Thoracic aorta (tissue), 2 donors: ENCODE results near the gene FNDC11. TPM values are rescaled to one million over a fixed set of nuclear protein-coding genes. Genes with fewer than 3 reads are reported as not detected.

Experiments
- ATAC-seq: fragments of 150-250 bp; one replicate; pipeline ENCODE4 v1.8.0; 2017; ENCODE audit warnings: low read depth; ENCODE audit not compliant: insufficient number of reproducible peaks, low FRiP score
- DNase-seq: peaks from one replicate; pipeline ENCODE4 v3.0.0-alpha.2; 2020; ENCODE audit warnings: low spot score
- H3K27ac ChIP-seq, 2 donors: fragments of 200-600 bp; sonication (generic); 1 replicate in 1 of 2; 2 replicates in 1 of 2; pipeline ENCODE4 v1.5.1; 2016; ENCODE audit warnings: mild to moderate bottlenecking in 2 of 2, moderate library complexity in 2 of 2
- H3K27me3 ChIP-seq: fragments of 200-600 bp; sonication (generic); replicated peaks from 2 replicates; pipeline ENCODE4 v1.6.0; 2016; ENCODE audit warnings: mild to moderate bottlenecking; ENCODE audit not compliant: insufficient read depth
- H3K36me3 ChIP-seq: fragments of 200-600 bp; sonication (generic); one replicate; pipeline ENCODE4 v1.5.1; 2016
- H3K4me1 ChIP-seq, 2 donors: fragments of 200-600 bp; sonication (generic); 1 replicate in 1 of 2; 2 replicates in 1 of 2; pipeline versions ENCODE4 v1.5.1 to v1.6.0; 2016; ENCODE audit warnings: low read depth in 2 of 2, mild to moderate bottlenecking in 1 of 2; ENCODE audit not compliant: control insufficient read depth in 1 of 2
- H3K4me3 ChIP-seq: fragments of 200-600 bp; sonication (generic); 2 replicates; pipeline ENCODE4 v1.5.1; 2016; ENCODE audit warnings: mild to moderate bottlenecking
- H3K9me3 ChIP-seq: fragments of 200-600 bp; sonication (generic); 2 replicates; pipeline ENCODE4 v1.5.1; 2016
- CTCF ChIP-seq: fragments of 200-600 bp; sonication (generic); IDR thresholded peaks from one replicate; pipeline ENCODE4 v1.5.1; 2019; ENCODE audit warnings: antibody characterized with exemption
- total RNA-seq, 2 donors: library from RNA; depleted of rRNA; stranded (reverse); fragments of >200 nt; gene quantifications; one replicate each; pipeline versions ENCODE4 v1.1.0 to v1.2.3, GENCODE V29; 2016

The FNDC11 gene
- total RNA-seq, 2 donors from 2014 or later: 0.54 TPM; not detected in 1

DNA sequence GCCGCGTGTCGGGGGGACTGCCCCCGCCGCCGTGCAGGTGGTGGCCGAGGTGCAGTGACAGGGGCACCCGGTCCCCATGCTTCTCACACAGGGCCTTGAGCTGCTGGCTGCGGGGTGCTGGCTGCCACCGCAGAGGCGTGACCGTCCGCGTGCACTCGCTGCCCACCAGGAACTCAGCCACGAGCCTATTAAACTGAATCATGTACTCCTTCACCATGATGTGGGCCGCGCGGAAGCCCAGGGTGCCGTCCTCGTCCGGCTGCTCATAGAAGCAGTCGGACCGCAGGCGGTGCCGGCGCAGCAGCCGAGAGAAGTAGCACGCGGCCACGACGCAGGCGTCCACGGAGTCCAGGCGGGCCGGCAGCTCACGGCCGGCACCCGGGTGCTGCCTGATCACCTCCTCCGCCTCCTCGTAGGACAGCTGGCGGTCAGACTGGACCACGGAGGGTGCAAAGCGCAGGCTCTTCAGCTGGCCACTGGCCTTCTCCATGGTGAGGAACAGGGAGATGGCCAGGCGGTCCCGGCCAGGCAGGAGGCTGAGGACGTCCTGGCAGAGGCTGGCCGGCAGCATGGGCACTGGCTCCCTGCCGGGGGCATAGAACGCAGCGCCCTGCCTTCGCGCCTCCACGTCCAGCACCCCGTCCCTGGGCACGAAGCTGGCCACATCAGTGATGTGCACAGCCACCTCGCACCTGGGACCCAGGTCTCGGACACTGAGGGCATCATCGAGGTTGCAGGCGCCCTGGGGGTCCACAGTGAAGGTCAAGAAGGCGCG is 10.3 kb downstream of the FNDC11 start:
- Histone ChIP-seq H3K36me3 (peaks cover 23% of the 10 kb centered on the region), H3K4me1 (no peaks in the 10 kb centered on the region), H3K9me3 (no peaks in the 10 kb centered on the region), H3K27ac (no peak overlapping the region), H3K4me3 (no peak overlapping the region), H3K27me3 (no peaks in the 10 kb centered on the region)
- no peak for TF ChIP-seq CTCF
- DNase-seq (no peak), ATAC-seq (no peak)

DNA sequence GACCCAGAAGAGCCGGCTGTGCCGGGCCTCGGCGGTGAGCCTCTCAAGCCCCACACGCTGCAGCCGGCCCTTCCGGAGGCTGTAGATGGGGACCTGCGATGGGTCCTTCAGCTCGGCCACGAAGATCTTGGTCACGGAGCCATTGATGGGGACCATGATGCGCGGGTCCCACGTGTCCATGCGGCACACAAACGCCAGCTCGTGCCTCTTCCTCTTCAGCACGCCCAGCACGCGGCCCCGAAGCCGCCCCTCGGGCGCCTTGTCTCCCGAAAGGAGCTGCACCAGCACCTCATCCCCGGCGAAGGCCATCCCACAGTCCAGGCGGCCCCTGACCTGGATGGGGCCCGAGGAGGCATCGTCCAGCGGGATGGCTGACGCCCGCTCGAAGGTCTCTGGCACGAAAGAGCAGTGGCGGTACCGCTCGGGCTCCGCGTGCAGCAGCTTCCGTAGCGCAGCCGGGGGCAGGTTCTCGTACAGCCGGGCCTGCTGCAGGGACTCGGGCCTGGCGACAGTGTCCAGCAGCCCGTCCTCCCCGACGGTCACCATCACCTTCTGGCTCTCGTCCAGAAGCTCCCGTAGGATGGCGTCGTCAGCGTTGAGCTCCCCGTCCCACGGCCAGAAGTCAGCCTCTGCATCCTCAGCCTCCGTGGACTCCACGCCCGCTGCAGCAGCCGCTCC is 11.2 kb downstream of the FNDC11 start:
- no peak overlapping the region for H3K4me3 ChIP-seq
- no peak overlapping the region for H3K27ac ChIP-seq
- H3K4me1 ChIP-seq: no peaks in the 10 kb centered on the region
- DNase-seq: no peak
- H3K36me3 ChIP-seq: peaks cover 23% of the 10 kb centered on the region
- no peaks in the 10 kb centered on the region for H3K9me3 ChIP-seq
- no peaks in the 10 kb centered on the region for H3K27me3 ChIP-seq
- no peak for ATAC-seq
- no peak for TF ChIP-seq CTCF

GRCh38 chr20:63565699-63566335 is 11.9 kb downstream of the FNDC11 start:
- no peak overlapping the region for H3K4me3 ChIP-seq
- DNase-seq: no peak
- ATAC-seq: no peak
- no peak overlapping the region for H3K27ac ChIP-seq
- H3K27me3 ChIP-seq: no peaks in the 10 kb centered on the region
- H3K4me1 ChIP-seq: no peaks in the 10 kb centered on the region
- H3K36me3 ChIP-seq: peaks cover 20% of the 10 kb centered on the region
- H3K9me3 ChIP-seq: no peaks in the 10 kb centered on the region
- TF ChIP-seq CTCF: no peak

GRCh38 chr20:63566395-63567135 is 12.6 kb downstream of the FNDC11 start:
- no peak overlapping the region for H3K4me3 ChIP-seq
- no peak overlapping the region for H3K27ac ChIP-seq
- no peaks in the 10 kb centered on the region for H3K9me3 ChIP-seq
- H3K36me3 ChIP-seq: peaks cover 15% of the 10 kb centered on the region
- H3K27me3 ChIP-seq: no peaks in the 10 kb centered on the region
- ATAC-seq: no peak
- DNase-seq: no peak
- TF ChIP-seq CTCF: no peak
- no peaks in the 10 kb centered on the region for H3K4me1 ChIP-seq

- H3K27ac ChIP-seq: no peak overlapping the region
- no peaks in the 10 kb centered on the region for H3K27me3 ChIP-seq
- no peaks in the 10 kb centered on the region for H3K9me3 ChIP-seq
- DNase-seq: no peak
- H3K4me3 ChIP-seq: no peak overlapping the region
- H3K4me1 ChIP-seq: no peaks in the 10 kb centered on the region
- peaks cover 10% of the 10 kb centered on the region for H3K36me3 ChIP-seq
- no peak for TF ChIP-seq CTCF
- no peak for ATAC-seq
Observed at GRCh38 chr20:63567136-63567385, 13.1 kb downstream of the FNDC11 start.
